GM23338 (cell line): ENCODE measurements around the gene YBX2. TPM values are rescaled to one million over a fixed set of nuclear protein-coding genes. Genes with fewer than 3 reads are reported as not detected.

ENCODE experiments used
- ATAC-seq: fragments of 200-7000 bp; cut with Tn5 transposase; 3 replicates; pipeline ENCODE4 v1.9.1; 2020
- DNase-seq: peaks from one replicate; pipeline ENCODE4 v3.0.0-alpha.2; 2015; ENCODE audit warnings: low spot score
- H2AFZ ChIP-seq: fragments of 200-600 bp; sonication (generic); 2 replicates; pipeline ENCODE4 v1.8.0; 2016; ENCODE audit warnings: antibody characterized with exemption, mild to moderate bottlenecking, moderate library complexity
- H3F3A ChIP-seq: fragments of 200-600 bp; sonication (generic); replicated peaks from 2 replicates; pipeline ENCODE4 v1.8.0; 2017; ENCODE audit warnings: antibody characterized with exemption, mixed run types, low read depth
- H3K27ac ChIP-seq: fragments of 200-600 bp; sonication (generic); 2 replicates; pipeline ENCODE4 v1.6.1; 2016; ENCODE audit warnings: low read depth
- H3K27me3 ChIP-seq: fragments of 200-600 bp; sonication (generic); 2 replicates; pipeline ENCODE4 v1.8.0; 2016; ENCODE audit warnings: mild to moderate bottlenecking, mixed run types, moderate library complexity; ENCODE audit not compliant: insufficient read depth
- H3K36me3 ChIP-seq: fragments of 200-600 bp; sonication (generic); 2 replicates; pipeline ENCODE4 v1.8.0; 2016; ENCODE audit warnings: mild to moderate bottlenecking; ENCODE audit not compliant: insufficient read depth
- H3K4me1 ChIP-seq: fragments of 200-600 bp; sonication (generic); 2 replicates; pipeline ENCODE4 v1.8.0; 2016; ENCODE audit warnings: mild to moderate bottlenecking, moderate library complexity; ENCODE audit not compliant: insufficient read depth
- H3K4me2 ChIP-seq: fragments of 200-600 bp; sonication (generic); 2 replicates; pipeline ENCODE4 v1.7.1; 2017; ENCODE audit warnings: mixed run types
- H3K4me3 ChIP-seq: fragments of 200-600 bp; sonication (generic); 2 replicates; pipeline ENCODE4 v1.6.1; 2016; ENCODE audit warnings: mixed run types
- H3K79me2 ChIP-seq: fragments of 200-600 bp; sonication (generic); replicated peaks from 2 replicates; pipeline ENCODE4 v1.8.0; 2017; ENCODE audit warnings: mild to moderate bottlenecking; ENCODE audit not compliant: insufficient read depth
- H3K9me2 ChIP-seq: fragments of 200-600 bp; sonication (generic); 2 replicates; pipeline ENCODE4 v1.8.0; 2017; ENCODE audit not compliant: insufficient read depth
- H4K20me1 ChIP-seq: fragments of 200-600 bp; sonication (generic); replicated peaks from 2 replicates; pipeline ENCODE4 v1.8.0; 2017; ENCODE audit warnings: mild to moderate bottlenecking; ENCODE audit not compliant: insufficient read depth
- H3K27ac Mint-ChIP-seq: 2 replicates; pipeline ENCODE4 v1.8.0; 2020; ENCODE audit warnings: inconsistent platforms, mild to moderate bottlenecking, moderate library complexity, mixed read lengths
- H3K27me3 Mint-ChIP-seq: 3 replicates; pipeline ENCODE4 v1.8.0; 2022; ENCODE audit warnings: low read depth, mild to moderate bottlenecking, moderate library complexity, mixed read lengths, inconsistent platforms; ENCODE audit not compliant: insufficient read depth, poor library complexity
- H3K36me3 Mint-ChIP-seq: 3 replicates; pipeline ENCODE4 v1.8.0; 2021; ENCODE audit warnings: low read depth, mild to moderate bottlenecking, inconsistent platforms, moderate library complexity, mixed read lengths
- H3K4me1 Mint-ChIP-seq: 3 replicates; pipeline ENCODE4 v1.8.0; 2020; ENCODE audit warnings: mild to moderate bottlenecking, inconsistent platforms, mixed read lengths
- H3K4me3 Mint-ChIP-seq: 3 replicates; pipeline ENCODE4 v1.8.0; 2021; ENCODE audit warnings: moderate library complexity, mild to moderate bottlenecking, inconsistent platforms, mixed read lengths
- H3K9me3 Mint-ChIP-seq: 3 replicates; pipeline ENCODE4 v1.8.0; 2020; ENCODE audit warnings: moderate library complexity, mild to moderate bottlenecking, inconsistent platforms, mixed read lengths
- CTCF ChIP-seq, 2 experiments: fragments of 200-600 bp in 1 of 2; sonication (generic) in 1 of 2; conservative IDR thresholded peaks; 2 replicates each; pipeline versions ENCODE4 v1.5.1 to v1.6.1; 2016 to 2017; ENCODE audit warnings: antibody characterized with exemption in 2 of 2, low read depth in 2 of 2, mild to moderate bottlenecking in 2 of 2, moderate library complexity in 1 of 2
- EZH2 ChIP-seq: fragments of 200-600 bp; sonication (generic); IDR thresholded peaks from one replicate; pipeline ENCODE4 v1.8.0; 2017; ENCODE audit warnings: antibody characterized with exemption, mild to moderate bottlenecking, low read depth; ENCODE audit not compliant: unreplicated experiment
- JUNB ChIP-seq: IDR thresholded peaks from one replicate; pipeline ENCODE4 v1.6.1; 2016; ENCODE audit warnings: antibody characterized with exemption; ENCODE audit not compliant: unreplicated experiment
- POLR2AphosphoS5 ChIP-seq: IDR thresholded peaks from 2 replicates; pipeline ENCODE4 v1.6.1; 2016; ENCODE audit warnings: antibody characterized with exemption, low read depth
- polyA plus RNA-seq: library from polyadenylated mRNA; unstranded; fragments of >200 nt; fragmentation: Nextera tagmentation; extraction: Ambion mirVana; gene quantifications from 2 replicates; pipeline ENCODE4 v1.2.1, GENCODE V29; 2016
- total RNA-seq: library from RNA; depleted of rRNA; stranded (reverse); fragments of >200 nt; shearing (Covaris generic); gene quantifications from 2 replicates; pipeline ENCODE4 v1.2.3, GENCODE V29; 2014
- TF ChIP-seq, protein P1 (sequence below): fragments of 250-450 bp; sonication (Bioruptor Pico); IDR thresholded peaks from 2 replicates; pipeline ENCODE4 v1.5.0; 2020; ENCODE audit warnings: mild to moderate bottlenecking, moderate library complexity
- TF ChIP-seq, protein P2 (sequence below): IDR thresholded peaks from one replicate; pipeline ENCODE4 v1.6.1; 2018; ENCODE audit warnings: antibody characterized with exemption; ENCODE audit not compliant: unreplicated experiment

Gene YBX2
- total and polyA plus RNA-seq, 2 experiments from 2014 or later: 22.5 to 36.5 TPM

GRCh38 chr17:7258731-7259554 lies 35.5 kb downstream of the YBX2 start:
- H3K36me3 Mint-ChIP-seq: peaks cover 60% of the 10 kb centered on the region
- Histone ChIP-seq H3K36me3 (peaks cover 23% of the 10 kb centered on the region), H3K4me2 (no peak overlapping the region), H3K4me3 (no peak overlapping the region), H2AFZ (no peak overlapping the region), H3K27ac (peak overlapping the region; percentile 66), H3F3A (peaks cover 28% of the 10 kb centered on the region), H4K20me1 (peaks cover 20% of the 10 kb centered on the region; the same call in 1 of the 2 replicates), H3K27me3 (no peaks in the 10 kb centered on the region), H3K79me2 (peaks cover 30% of the 10 kb centered on the region), H3K4me1 (peaks cover 5% of the 10 kb centered on the region), H3K9me2 (no peaks in the 10 kb centered on the region)
- no peak for ATAC-seq
- TF ChIP-seq, protein P1, sequence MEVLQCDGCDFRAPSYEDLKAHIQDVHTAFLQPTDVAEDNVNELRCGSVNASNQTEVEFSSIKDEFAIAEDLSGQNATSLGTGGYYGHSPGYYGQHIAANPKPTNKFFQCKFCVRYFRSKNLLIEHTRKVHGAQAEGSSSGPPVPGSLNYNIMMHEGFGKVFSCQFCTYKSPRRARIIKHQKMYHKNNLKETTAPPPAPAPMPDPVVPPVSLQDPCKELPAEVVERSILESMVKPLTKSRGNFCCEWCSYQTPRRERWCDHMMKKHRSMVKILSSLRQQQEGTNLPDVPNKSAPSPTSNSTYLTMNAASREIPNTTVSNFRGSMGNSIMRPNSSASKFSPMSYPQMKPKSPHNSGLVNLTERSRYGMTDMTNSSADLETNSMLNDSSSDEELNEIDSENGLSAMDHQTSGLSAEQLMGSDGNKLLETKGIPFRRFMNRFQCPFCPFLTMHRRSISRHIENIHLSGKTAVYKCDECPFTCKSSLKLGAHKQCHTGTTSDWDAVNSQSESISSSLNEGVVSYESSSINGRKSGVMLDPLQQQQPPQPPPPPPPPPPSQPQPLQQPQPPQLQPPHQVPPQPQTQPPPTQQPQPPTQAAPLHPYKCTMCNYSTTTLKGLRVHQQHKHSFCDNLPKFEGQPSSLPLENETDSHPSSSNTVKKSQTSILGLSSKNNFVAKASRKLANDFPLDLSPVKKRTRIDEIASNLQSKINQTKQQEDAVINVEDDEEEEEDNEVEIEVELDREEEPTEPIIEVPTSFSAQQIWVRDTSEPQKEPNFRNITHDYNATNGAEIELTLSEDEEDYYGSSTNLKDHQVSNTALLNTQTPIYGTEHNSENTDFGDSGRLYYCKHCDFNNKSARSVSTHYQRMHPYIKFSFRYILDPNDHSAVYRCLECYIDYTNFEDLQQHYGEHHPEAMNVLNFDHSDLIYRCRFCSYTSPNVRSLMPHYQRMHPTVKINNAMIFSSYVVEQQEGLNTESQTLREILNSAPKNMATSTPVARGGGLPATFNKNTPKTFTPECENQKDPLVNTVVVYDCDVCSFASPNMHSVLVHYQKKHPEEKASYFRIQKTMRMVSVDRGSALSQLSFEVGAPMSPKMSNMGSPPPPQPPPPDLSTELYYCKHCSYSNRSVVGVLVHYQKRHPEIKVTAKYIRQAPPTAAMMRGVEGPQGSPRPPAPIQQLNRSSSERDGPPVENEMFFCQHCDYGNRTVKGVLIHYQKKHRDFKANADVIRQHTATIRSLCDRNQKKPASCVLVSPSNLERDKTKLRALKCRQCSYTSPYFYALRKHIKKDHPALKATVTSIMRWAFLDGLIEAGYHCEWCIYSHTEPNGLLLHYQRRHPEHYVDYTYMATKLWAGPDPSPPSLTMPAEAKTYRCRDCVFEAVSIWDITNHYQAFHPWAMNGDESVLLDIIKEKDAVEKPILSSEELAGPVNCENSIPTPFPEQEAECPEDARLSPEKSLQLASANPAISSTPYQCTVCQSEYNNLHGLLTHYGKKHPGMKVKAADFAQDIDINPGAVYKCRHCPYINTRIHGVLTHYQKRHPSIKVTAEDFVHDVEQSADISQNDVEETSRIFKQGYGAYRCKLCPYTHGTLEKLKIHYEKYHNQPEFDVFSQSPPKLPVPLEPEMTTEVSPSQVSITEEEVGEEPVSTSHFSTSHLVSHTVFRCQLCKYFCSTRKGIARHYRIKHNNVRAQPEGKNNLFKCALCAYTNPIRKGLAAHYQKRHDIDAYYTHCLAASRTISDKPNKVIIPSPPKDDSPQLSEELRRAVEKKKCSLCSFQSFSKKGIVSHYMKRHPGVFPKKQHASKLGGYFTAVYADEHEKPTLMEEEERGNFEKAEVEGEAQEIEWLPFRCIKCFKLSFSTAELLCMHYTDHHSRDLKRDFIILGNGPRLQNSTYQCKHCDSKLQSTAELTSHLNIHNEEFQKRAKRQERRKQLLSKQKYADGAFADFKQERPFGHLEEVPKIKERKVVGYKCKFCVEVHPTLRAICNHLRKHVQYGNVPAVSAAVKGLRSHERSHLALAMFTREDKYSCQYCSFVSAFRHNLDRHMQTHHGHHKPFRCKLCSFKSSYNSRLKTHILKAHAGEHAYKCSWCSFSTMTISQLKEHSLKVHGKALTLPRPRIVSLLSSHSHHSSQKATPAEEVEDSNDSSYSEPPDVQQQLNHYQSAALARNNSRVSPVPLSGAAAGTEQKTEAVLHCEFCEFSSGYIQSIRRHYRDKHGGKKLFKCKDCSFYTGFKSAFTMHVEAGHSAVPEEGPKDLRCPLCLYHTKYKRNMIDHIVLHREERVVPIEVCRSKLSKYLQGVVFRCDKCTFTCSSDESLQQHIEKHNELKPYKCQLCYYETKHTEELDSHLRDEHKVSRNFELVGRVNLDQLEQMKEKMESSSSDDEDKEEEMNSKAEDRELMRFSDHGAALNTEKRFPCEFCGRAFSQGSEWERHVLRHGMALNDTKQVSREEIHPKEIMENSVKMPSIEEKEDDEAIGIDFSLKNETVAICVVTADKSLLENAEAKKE (CRISPR knock-in tag): no peak
- peak; percentile 41; the same call in 1 of the 2 replicates for TF ChIP-seq POLR2AphosphoS5
- peaks cover 19% of the 10 kb centered on the region for H3K4me1 Mint-ChIP-seq
- no peaks in the 10 kb centered on the region; the same call in 2 of the 3 replicates for H3K9me3 Mint-ChIP-seq
- no peak for DNase-seq
- H3K4me3 Mint-ChIP-seq: peak overlapping the region; percentile 91; the same call in 2 of the 3 replicates
- peaks cover 29% of the 10 kb centered on the region for H3K27me3 Mint-ChIP-seq
- peak overlapping the region; percentile 67 for H3K27ac Mint-ChIP-seq

- Histone ChIP-seq H3K9me2 (no peaks in the 10 kb centered on the region), H3K4me1 (peaks cover 4% of the 10 kb centered on the region; the same call in 1 of the 2 replicates), H3K36me3 (peaks cover 23% of the 10 kb centered on the region), H3K4me2 (no peak overlapping the region), H3K79me2 (peaks cover 42% of the 10 kb centered on the region), H3K27ac (no peak overlapping the region), H2AFZ (no peak overlapping the region), H3K27me3 (no peaks in the 10 kb centered on the region), H4K20me1 (peaks cover 26% of the 10 kb centered on the region; the same call in 1 of the 2 replicates), H3F3A (peaks cover 24% of the 10 kb centered on the region), H3K4me3 (no peak overlapping the region)
- no peak overlapping the region for H3K4me3 Mint-ChIP-seq
- no peaks in the 10 kb centered on the region; the same call in 2 of the 3 replicates for H3K9me3 Mint-ChIP-seq
- H3K4me1 Mint-ChIP-seq: peaks cover 24% of the 10 kb centered on the region
- H3K36me3 Mint-ChIP-seq: peaks cover 69% of the 10 kb centered on the region
- peaks cover 22% of the 10 kb centered on the region for H3K27me3 Mint-ChIP-seq
- H3K27ac Mint-ChIP-seq: peak overlapping the region; percentile 72; the same call in 1 of the 2 replicates
- ATAC-seq (no peak), DNase-seq (no peak)
- no peak for TF ChIP-seq CTCF (conservative IDR thresholded peaks at IDR 0.05; ENCODE audit: low read depth in 2 of 2)
- TF ChIP-seq, protein P2, sequence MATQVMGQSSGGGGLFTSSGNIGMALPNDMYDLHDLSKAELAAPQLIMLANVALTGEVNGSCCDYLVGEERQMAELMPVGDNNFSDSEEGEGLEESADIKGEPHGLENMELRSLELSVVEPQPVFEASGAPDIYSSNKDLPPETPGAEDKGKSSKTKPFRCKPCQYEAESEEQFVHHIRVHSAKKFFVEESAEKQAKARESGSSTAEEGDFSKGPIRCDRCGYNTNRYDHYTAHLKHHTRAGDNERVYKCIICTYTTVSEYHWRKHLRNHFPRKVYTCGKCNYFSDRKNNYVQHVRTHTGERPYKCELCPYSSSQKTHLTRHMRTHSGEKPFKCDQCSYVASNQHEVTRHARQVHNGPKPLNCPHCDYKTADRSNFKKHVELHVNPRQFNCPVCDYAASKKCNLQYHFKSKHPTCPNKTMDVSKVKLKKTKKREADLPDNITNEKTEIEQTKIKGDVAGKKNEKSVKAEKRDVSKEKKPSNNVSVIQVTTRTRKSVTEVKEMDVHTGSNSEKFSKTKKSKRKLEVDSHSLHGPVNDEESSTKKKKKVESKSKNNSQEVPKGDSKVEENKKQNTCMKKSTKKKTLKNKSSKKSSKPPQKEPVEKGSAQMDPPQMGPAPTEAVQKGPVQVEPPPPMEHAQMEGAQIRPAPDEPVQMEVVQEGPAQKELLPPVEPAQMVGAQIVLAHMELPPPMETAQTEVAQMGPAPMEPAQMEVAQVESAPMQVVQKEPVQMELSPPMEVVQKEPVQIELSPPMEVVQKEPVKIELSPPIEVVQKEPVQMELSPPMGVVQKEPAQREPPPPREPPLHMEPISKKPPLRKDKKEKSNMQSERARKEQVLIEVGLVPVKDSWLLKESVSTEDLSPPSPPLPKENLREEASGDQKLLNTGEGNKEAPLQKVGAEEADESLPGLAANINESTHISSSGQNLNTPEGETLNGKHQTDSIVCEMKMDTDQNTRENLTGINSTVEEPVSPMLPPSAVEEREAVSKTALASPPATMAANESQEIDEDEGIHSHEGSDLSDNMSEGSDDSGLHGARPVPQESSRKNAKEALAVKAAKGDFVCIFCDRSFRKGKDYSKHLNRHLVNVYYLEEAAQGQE: no peak
- no peak for TF ChIP-seq EZH2
- TF ChIP-seq JUNB: no peak
Measured at GRCh38 chr17:7256766-7257456, 37.5 kb downstream of the YBX2 start.
